GM19438 (cell line): ENCODE measurements around the gene LTBP4.
A peak's percentile ranks its signal among the peaks of the same experiment; 100 is the strongest.
"Not testable (repeated sequence)": the region's sequence is repeated elsewhere in the genome, so short reads cannot be mapped to it uniquely, and the experiment has no call there.

ENCODE experiments used
- ATAC-seq: cut with Tn5 transposase; IDR thresholded peaks from one replicate; pipeline ENCODE4 v1.9.1; 2021; ENCODE audit warnings: low read depth; ENCODE audit not compliant: unreplicated experiment

LTBP4 gene

DNA sequence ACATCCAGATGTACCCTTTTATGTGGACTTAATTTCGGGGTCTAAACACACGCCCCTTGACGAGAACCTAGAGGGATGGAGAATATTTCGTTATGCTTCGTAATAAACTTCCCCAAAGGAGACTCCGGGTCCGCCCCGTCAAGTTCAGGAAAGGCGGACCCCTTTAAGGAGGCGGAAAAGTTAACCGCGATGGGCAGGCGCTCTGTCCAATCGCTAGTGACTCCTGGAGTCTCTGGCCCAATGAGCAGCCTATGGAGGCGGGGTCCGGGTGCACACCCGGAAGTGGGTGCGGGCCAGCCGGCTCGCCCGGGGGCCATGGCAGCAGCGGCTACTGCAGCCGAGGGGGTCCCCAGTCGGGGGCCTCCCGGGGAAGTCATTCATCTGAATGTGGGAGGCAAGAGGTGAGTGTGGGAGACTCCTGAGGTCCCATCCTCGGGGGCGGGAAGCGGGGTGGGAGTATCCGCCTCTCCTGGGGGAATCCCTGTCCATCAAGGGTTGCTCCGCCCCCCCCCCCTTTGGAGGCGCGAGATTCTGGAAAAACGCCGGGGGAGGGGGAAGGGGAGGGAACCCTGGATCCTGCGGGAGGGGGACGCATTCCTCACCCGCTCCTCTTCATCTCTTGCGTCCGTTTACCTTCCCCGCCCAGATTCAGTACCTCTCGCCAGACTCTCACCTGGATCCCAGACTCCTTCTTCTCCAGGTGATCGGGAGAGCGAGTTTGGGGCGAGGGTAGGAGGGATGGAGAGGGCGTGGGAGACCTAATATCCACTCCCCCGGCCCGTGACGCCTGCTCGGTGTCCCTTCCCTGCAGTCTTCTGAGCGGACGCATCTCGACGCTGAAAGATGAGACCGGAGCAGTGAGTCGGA lies 24.4 kb upstream of the LTBP4 start, which contains the start of gene SHKBP1:
Gene SHKBP1 (plus strand): TSS at position 289 of the 867 bp plus-strand sequence. CDS start 27 bp downstream, at position 316.
- peak; percentile 96 for ATAC-seq

GRCh38 chr19:40578442-40578908 lies 22.7 kb upstream of the LTBP4 start:
- no peak for ATAC-seq

GRCh38 chr19:40580619-40581018 lies 20.6 kb upstream of the LTBP4 start:
- ATAC-seq: no peak

GRCh38 chr19:40581531-40581930 lies 19.6 kb upstream of the LTBP4 start:
- no peak for ATAC-seq

- ATAC-seq: no peak
Observed at GRCh38 chr19:40582467-40582866, 18.7 kb upstream of the LTBP4 start.

DNA sequence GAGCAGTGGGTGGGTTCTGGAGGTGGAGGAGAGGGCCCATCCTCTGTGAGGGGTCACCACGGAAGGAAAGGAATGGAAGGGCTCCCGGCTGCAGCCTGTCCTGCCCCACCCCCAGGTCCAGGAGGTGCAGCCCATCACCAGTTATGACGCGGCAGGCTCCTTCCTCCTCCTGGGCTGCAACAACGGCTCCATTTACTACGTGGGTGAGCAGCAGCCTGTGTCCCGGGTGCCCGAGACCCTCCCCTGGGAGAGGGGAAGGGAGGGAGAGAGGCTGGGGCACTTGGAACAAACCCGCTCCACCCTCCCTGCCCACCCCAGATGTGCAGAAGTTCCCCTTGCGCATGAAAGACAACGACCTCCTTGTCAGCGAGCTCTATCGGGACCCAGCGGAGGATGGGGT lies 17.9 kb upstream of the LTBP4 start:
- ATAC-seq: no peak

DNA sequence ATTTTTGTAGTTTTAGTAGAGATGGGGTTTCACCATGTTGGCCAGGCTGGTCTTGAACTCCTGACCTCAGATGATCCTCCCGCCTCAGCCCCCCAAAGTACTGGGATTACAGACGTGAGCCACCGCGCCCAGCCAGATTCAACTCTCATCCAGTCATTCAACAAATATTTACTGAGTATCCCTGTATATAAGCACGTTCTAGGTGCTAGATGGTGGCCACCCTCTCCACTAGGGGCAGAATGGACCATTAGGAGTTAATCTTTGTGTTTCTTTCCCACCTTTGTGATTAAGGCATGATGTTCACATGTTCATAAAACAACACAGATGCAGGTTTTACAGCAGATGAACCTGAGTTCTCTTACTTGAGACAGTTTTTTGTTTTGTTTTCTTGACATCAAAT lies 17.2 kb upstream of the LTBP4 start:
- no peak for ATAC-seq

- ATAC-seq: no peak
Observed at GRCh38 chr19:40585241-40585981, 15.8 kb upstream of the LTBP4 start.

DNA sequence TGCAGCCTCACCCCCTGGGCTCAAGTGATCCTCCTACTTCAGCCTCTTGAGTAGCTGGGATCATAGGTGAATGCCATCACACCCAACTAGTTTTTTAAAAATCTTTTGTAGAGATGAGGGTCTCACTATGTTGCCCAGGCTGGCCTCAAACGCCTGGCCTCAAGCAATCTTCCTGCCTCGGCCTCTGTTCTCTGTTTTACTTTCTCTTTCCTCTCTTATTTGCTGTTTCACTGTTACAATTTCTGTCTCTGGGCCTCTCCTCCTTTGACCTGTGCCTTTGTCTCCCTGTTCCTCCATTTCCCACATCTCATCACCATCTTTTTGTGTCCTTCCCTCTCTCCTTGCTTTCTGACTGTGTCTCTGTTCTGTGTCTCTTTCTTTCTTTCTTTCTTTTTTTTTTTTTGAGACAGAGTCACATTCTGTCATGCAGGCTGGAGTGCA lies 15.2 kb upstream of the LTBP4 start:
- ATAC-seq: no peak

DNA sequence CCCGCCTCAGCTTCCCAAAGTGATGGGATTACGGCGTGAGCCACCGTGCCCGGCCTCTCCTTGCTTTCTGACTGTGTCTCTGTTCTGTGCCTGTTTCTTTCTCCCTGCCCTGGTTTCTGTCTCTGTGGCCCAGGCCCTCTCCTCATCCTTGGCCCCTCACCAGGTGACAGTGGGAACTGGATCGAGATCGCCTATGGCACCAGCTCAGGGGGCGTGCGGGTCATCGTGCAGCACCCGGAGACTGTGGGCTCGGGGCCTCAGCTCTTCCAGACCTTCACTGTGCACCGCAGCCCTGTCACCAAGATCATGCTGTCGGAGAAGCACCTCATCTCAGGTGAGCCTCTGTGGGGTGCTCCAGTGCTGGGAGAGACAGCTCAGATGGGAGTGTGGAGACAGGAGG lies 14.6 kb upstream of the LTBP4 start:
- ATAC-seq: no peak

DNA sequence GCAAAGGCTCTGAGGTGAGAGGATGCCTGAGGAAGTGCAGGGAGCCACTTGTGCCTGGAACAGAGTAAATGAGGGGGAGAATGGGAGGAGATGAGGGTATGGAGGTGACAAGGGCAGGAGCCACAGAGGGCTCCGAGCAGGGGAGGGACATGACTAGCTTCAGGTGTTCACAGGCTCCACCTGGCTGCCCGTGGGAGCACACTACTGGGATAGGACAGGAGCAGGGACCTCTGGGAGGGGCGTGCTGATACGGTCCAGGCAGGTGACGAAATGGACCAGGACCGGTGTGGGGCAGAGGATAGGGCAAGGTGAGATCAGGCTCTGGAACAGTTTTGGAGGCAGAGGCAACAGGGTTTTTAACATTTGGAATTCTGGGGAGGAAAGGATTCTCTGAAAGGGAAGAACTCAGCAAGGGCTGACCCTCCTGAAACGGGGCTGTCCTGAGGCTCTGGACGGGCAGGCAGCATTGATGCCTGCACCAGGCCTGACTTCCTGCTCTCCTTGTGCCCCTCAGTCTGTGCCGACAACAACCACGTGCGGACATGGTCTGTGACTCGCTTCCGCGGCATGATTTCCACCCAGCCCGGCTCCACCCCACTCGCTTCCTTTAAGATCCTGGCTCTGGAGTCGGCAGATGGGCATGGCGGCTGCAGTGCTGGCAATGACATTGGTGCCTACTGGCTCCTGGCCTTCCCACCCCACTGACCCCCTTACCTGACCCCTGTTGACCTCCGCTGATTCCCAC lies 12.9 kb upstream of the LTBP4 start:
- ATAC-seq: no peak

DNA sequence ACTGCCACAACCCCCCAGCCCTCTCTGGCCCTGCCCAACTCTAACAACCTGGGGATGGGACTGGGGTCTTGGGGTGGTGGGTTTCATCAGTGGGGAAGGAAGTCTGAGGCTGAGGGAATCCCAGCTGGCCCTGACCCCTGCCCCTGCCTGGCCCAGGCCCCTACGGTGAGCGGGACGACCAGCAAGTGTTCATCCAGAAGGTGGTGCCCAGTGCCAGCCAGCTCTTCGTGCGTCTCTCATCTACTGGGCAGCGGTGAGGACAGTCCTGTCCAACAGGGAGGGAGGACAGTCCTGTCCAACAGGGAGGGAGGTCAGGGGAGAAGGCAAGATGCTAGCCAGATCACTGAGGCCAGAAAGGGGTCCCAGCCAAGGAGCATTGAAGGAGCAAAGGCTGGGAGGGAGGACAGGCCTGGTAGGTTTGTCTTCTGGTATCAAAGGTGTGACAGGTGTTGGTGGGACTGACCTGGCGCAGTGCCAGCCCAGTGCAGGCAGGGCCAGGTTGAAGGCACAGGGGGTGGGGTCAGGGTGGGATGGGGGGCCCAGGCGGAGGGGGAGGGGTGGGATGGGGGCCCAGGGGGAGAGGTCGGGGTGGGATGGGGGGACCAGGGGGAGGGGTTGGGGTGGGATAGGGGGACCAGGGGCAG lies 12.1 kb upstream of the LTBP4 start:
- ATAC-seq: no peak

DNA sequence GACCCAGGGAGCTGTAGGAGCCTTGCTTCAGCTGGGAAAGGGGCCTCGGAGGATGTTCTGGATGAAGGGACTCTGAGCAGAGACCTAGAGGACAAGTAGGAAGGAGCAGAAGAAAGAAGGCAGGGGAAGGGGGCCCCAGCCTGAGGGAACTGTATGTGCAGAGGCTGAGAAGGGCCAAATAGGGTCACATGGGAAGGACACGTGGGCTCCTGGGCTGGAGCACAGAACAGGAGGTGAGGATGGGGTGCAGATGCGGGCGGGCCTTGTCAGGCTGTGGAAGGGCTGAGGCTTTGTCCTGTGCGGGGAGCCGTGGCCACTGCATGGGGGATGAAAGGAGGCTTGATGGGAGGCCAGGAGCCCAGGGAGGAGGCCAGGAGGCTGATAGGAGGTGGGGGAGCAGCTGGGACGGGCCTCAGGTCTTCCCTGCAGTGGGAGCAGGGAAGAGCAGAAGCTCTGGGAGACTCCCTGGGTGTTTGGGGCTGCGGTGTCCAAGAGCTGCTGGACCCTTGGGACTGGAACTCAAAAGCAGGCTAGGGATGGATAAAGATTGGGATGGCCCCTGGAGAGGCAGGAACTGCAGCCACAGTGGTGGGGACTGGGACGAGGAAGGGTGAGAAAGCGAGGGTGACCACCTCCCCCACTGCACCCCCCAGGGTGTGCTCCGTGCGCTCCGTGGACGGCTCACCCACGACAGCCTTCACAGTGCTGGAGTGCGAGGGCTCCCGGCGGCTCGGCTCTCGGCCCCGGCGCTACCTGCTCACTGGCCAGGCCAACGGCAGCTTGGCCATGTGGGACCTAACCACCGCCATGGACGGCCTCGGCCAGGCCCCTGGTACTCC lies 11.4 kb upstream of the LTBP4 start:
- no peak for ATAC-seq

DNA sequence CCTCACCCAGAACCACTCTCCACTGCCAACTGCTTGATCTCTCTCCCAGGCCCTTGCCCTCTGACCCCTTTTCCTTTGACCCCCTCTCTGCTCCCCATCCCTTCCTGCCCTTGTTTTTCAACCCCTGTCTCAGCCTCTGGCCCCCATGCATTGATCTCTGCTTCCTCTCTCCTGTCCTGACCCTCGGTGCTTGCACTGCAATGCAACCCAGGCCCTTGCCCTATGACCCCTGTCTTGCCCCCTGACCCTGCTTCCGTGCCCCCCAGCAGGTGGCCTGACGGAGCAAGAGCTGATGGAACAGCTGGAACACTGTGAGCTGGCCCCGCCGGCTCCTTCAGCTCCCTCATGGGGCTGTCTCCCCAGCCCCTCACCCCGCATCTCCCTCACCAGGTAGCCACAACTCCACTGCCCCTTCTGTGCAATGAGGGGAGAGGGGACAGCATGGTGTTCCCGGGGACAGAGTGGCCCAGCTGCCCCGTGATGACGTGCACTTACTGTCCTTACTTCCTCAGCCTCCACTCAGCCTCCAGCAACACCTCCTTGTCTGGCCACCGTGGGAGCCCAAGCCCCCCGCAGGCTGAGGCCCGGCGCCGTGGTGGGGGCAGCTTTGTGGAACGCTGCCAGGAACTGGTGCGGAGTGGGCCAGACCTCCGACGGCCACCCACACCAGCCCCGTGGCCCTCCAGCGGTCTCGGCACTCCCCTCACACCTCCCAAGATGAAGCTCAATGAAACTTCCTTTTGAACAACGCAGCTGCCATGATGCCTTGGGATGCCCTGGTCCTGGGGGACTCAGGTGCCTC lies 10.5 kb upstream of the LTBP4 start:
- ATAC-seq: no peak

GRCh38 chr19:40591724-40592123 lies 9.4 kb upstream of the LTBP4 start:
- ATAC-seq: not testable (repeated sequence)

GRCh38 chr19:40592170-40592569 lies 9.0 kb upstream of the LTBP4 start:
- no peak for ATAC-seq

GRCh38 chr19:40594255-40594654 lies 6.9 kb upstream of the LTBP4 start:
- ATAC-seq: no peak

- no peak for ATAC-seq
Observed at GRCh38 chr19:40594657-40595091, 6.5 kb upstream of the LTBP4 start.
